Neuronal stem cell (in vitro differentiated cells): ENCODE results near the gene REX1BD.
A peak's percentile ranks its signal among the peaks of the same experiment; 100 is the strongest.

ENCODE experiments used
- DNase-seq: peaks from one replicate; pipeline ENCODE4 v3.0.0-alpha.2; 2013; ENCODE audit warnings: low spot score
- H2AFZ ChIP-seq: one replicate; pipeline ENCODE4 v1.6.1; 2013; ENCODE audit warnings: mild to moderate bottlenecking, low read length, inconsistent platforms
- H2AK5ac ChIP-seq: 2 replicates; pipeline ENCODE4 v1.6.1; 2013; ENCODE audit warnings: low read depth, mild to moderate bottlenecking, inconsistent platforms, low read length, moderate library complexity, mixed read lengths
- H2BK120ac ChIP-seq: 2 replicates; pipeline ENCODE4 v1.6.1; 2013; ENCODE audit warnings: low read depth, mild to moderate bottlenecking, inconsistent platforms, low read length, moderate library complexity, mixed read lengths
- H2BK12ac ChIP-seq: one replicate; pipeline ENCODE4 v1.6.1; 2013; ENCODE audit warnings: low read length, inconsistent platforms
- H2BK15ac ChIP-seq: 2 replicates; pipeline ENCODE4 v1.6.1; 2013; ENCODE audit warnings: mild to moderate bottlenecking, low read length, inconsistent platforms, mixed read lengths
- H2BK5ac ChIP-seq: one replicate; pipeline ENCODE4 v1.6.1; 2013; ENCODE audit warnings: inconsistent platforms, mild to moderate bottlenecking, low read length, moderate library complexity
- H3K14ac ChIP-seq: one replicate; pipeline ENCODE4 v1.6.1; 2013; ENCODE audit warnings: low read length, inconsistent platforms
- H3K18ac ChIP-seq: 2 replicates; pipeline ENCODE4 v1.6.1; 2013; ENCODE audit warnings: low read length, inconsistent platforms
- H3K23ac ChIP-seq: 2 replicates; pipeline ENCODE4 v1.6.1; 2013; ENCODE audit warnings: low read depth, mild to moderate bottlenecking, mixed read lengths, low read length, inconsistent platforms; ENCODE audit not compliant: poor library complexity
- H3K27ac ChIP-seq: replicated peaks from 3 replicates; pipeline ENCODE4 v1.5.1; 2013; ENCODE audit warnings: low read length, inconsistent platforms
- H3K27me3 ChIP-seq, 3 experiments: 2 replicates each; pipeline ENCODE4 v1.6.1; 2013; ENCODE audit warnings: low read length in 3 of 3, mild to moderate bottlenecking in 2 of 3, inconsistent platforms in 1 of 3, low read depth in 1 of 3, mixed read lengths in 1 of 3, moderate library complexity in 1 of 3; ENCODE audit not compliant: control insufficient read depth in 3 of 3, insufficient read depth in 3 of 3
- H3K36me3 ChIP-seq, 2 donors: replicated peaks in 1 of 2; 2 replicates each; pipeline ENCODE4 v1.6.1; 2013; ENCODE audit warnings: low read length in 2 of 2; ENCODE audit not compliant: control insufficient read depth in 2 of 2, insufficient read depth in 2 of 2
- H3K4ac ChIP-seq: 2 replicates; pipeline ENCODE4 v1.6.1; 2013; ENCODE audit warnings: inconsistent platforms, mild to moderate bottlenecking, low read length, moderate library complexity
- H3K4me1 ChIP-seq, 2 donors: 1 replicate in 1 of 2; 2 replicates in 1 of 2; pipeline ENCODE4 v1.6.1; 2013; ENCODE audit warnings: low read length in 2 of 2, low read depth in 1 of 2; ENCODE audit not compliant: control insufficient read depth in 2 of 2, insufficient read depth in 1 of 2
- H3K4me2 ChIP-seq: one replicate; pipeline ENCODE4 v1.6.1; 2013; ENCODE audit warnings: mild to moderate bottlenecking, low read length, inconsistent platforms; ENCODE audit not compliant: insufficient read depth, poor library complexity, severe bottlenecking
- H3K4me3 ChIP-seq, 2 donors: 2 replicates each; pipeline ENCODE4 v1.5.1; 2013; ENCODE audit warnings: low read length in 2 of 2, mild to moderate bottlenecking in 2 of 2, inconsistent platforms in 1 of 2, moderate library complexity in 1 of 2
- H3K79me1 ChIP-seq: one replicate; pipeline ENCODE4 v1.6.1; 2013; ENCODE audit warnings: low read depth, mild to moderate bottlenecking, inconsistent platforms, low read length, moderate library complexity
- H3K9ac ChIP-seq: one replicate; pipeline ENCODE4 v1.6.1; 2013; ENCODE audit warnings: mild to moderate bottlenecking, low read depth, low read length, inconsistent platforms; ENCODE audit not compliant: poor library complexity
- H3K9me3 ChIP-seq, 2 donors: replicated peaks in 1 of 2; 2 replicates each; pipeline versions ENCODE3 to v1.6.1; 2013; ENCODE audit warnings: low read length in 2 of 2, mild to moderate bottlenecking in 2 of 2, inconsistent platforms in 1 of 2, low read depth in 1 of 2, mixed read lengths in 1 of 2, moderate library complexity in 1 of 2; ENCODE audit not compliant: control insufficient read depth in 2 of 2, insufficient read depth in 1 of 2
- H4K8ac ChIP-seq: one replicate; pipeline ENCODE4 v1.6.1; 2013; ENCODE audit warnings: low read depth, mild to moderate bottlenecking, inconsistent platforms, low read length, moderate library complexity
- H4K91ac ChIP-seq: one replicate; pipeline ENCODE4 v1.6.1; 2013; ENCODE audit warnings: low read length, low read depth, mild to moderate bottlenecking, inconsistent platforms; ENCODE audit not compliant: poor library complexity
- WGBS, 2 donors: extraction: QIAGEN DNeasy Blood & Tissue Kit; methylation state at CpG; one replicate each; pipeline ENCODE4 v1.1.7; 2013; ENCODE audit warnings: missing lambda C conversion rate in 2 of 2, mixed read lengths in 1 of 2; ENCODE audit not compliant: insufficient read length in 2 of 2, insufficient replicate concordance in 1 of 2; ENCODE audit errors: extremely low coverage in 2 of 2; 5-methylcytosine and 5-hydroxymethylcytosine counted together

Gene REX1BD

GRCh38 chr19:18611327-18612050 is 22.9 kb downstream of the REX1BD start:
- peaks cover 60 to 87% (median 79%) of the 10 kb centered on the region in 3 experiments for H3K27me3 ChIP-seq
- DNase-seq: no peak
- H2BK15ac ChIP-seq: peak overlapping the region; percentile 89

GRCh38 chr19:18612051-18612771 is 23.6 kb downstream of the REX1BD start:
- Histone ChIP-seq H4K8ac (no peak overlapping the region), H3K4me1 (peaks cover 21 to 37% of the 10 kb centered on the region in 2 donors), H2AK5ac (peak overlapping the region; percentile 98), H3K79me1 (no peaks in the 10 kb centered on the region), H2BK12ac (peak overlapping the region; percentile 41), H2BK120ac (peak overlapping the region; percentile 24), H2BK15ac (peak overlapping the region; percentile 89), H3K27me3 (peaks cover 56 to 79% (median 74%) of the 10 kb centered on the region in 3 experiments), H3K14ac (no peak overlapping the region), H3K9me3 (peaks cover 0 to 4% of the 10 kb centered on the region in 2 donors), H2AFZ (peak overlapping the region; percentile 99), H3K18ac (peak overlapping the region; percentile 97), H2BK5ac (peak overlapping the region; percentile 42), H3K4me3 (peak overlapping the region; percentile 48 to 85), H3K4ac (no peak overlapping the region), H3K23ac (peak overlapping the region; percentile 73), H3K9ac (no peak overlapping the region), H3K36me3 (no peaks in the 10 kb centered on the region), H3K27ac (no peak overlapping the region), H3K4me2 (peak overlapping the region; percentile 96), H4K91ac (no peak overlapping the region)
- WGBS, 2 donors: no CpG with 5 or more reads among the region's 30 CpGs
- no peak for DNase-seq

More at GRCh38 chr19:18611327-18612050, 22.9 kb downstream of the REX1BD start:
- H3K9me3 ChIP-seq: no peaks in the 10 kb centered on the region
- no peak overlapping the region for H3K14ac ChIP-seq
- H3K18ac ChIP-seq: peak overlapping the region; percentile 83
- H3K4ac ChIP-seq: no peak overlapping the region
- no peak overlapping the region for H4K91ac ChIP-seq
- no peak overlapping the region for H3K9ac ChIP-seq
- H4K8ac ChIP-seq: no peak overlapping the region
- peak overlapping the region; percentile 96 for H3K4me2 ChIP-seq
- no peak overlapping the region for H3K27ac ChIP-seq
- H3K79me1 ChIP-seq: no peaks in the 10 kb centered on the region
- peak overlapping the region; percentile 42 for H2BK5ac ChIP-seq
- H3K23ac ChIP-seq: peak overlapping the region; percentile 73
- H3K4me3 ChIP-seq: peak overlapping the region in 1 of 2 donors; percentile 9
- peak overlapping the region; percentile 98 for H2AK5ac ChIP-seq
- H3K36me3 ChIP-seq: no peaks in the 10 kb centered on the region
- H2BK12ac ChIP-seq: peak overlapping the region; percentile 41
- WGBS, 2 donors: no CpG with 5 or more reads among the region's 62 CpGs
- peak overlapping the region; percentile 59 for H2AFZ ChIP-seq
- peaks cover 21 to 38% of the 10 kb centered on the region in 2 donors for H3K4me1 ChIP-seq
- no peak overlapping the region for H2BK120ac ChIP-seq

DNA sequence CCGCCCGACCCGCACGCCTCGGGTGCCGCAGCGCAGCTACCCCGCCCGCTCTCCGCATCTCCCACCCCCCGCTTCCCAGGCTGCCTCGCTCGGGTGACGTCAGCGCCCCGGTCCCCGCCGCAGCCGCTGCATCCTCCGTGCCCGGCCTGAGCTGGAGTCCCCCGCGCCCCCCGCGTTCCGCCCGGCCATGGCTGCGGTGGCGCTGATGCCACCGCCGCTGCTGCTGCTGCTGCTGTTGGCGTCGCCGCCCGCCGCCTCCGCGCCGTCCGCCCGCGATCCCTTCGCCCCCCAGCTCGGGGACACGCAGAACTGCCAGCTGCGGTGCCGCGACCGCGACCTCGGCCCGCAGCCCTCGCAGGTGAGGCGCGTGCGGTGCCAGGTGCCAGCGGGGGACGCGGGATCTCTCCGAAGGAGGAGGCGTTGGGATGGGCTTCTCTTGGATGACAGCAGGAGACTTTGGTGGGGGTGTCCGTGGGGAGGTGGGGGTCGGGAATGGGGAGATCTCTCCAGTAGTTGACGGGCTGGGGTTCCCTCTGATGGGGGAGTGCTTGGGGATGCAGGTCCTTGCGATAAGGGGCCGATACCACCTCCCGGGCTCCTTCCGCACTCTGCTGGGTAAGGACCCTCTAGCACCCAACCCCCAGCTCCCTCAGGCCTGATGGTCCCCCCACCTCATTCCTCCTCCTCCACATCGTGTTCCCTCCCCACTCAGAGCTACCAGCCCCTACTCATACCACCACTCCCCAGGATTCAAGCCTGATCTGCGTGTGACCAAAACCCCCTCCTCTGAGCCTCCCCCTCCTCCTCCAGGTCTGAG is 24.4 kb downstream of the REX1BD start, which contains the start of gene TMEM59L:
TSS of gene TMEM59L (plus strand) at position 99 of the 817 bp plus-strand sequence. CDS start at position 188, 89 bp downstream.
- Histone ChIP-seq H3K36me3 (no peaks in the 10 kb centered on the region), H3K14ac (peak within 1 kb of the TSS; percentile 66), H2BK15ac (peak within 1 kb of the TSS; percentile 99), H3K9ac (peak within 1 kb of the TSS; percentile 86), H2BK120ac (peak within 1 kb of the TSS; percentile 24), H3K23ac (peak within 1 kb of the TSS; percentile 73), H3K4ac (no peak within 1 kb of the TSS), H3K4me3 (peak within 1 kb of the TSS; percentile 48 to 85), H2BK12ac (peak within 1 kb of the TSS; percentile 41), H2AK5ac (peak within 1 kb of the TSS; percentile 98), H3K9me3 (peaks cover 0 to 10% of the 10 kb centered on the region in 2 donors), H3K27ac (no peak within 1 kb of the TSS), H3K4me2 (peak within 1 kb of the TSS; percentile 96), H3K18ac (peak within 1 kb of the TSS; percentile 97), H3K4me1 (peaks cover 21 to 33% of the 10 kb centered on the region in 2 donors), H2AFZ (peak within 1 kb of the TSS; percentile 99), H3K27me3 (peaks cover 49 to 72% (median 67%) of the 10 kb centered on the region in 3 experiments), H3K79me1 (no peaks in the 10 kb centered on the region), H2BK5ac (peak within 1 kb of the TSS; percentile 62), H4K91ac (no peak within 1 kb of the TSS), H4K8ac (peak within 1 kb of the TSS; percentile 77)
- DNase-seq: no peak
- WGBS, 2 donors: no CpG with 5 or more reads among the region's 70 CpGs
